C1 segment of cervical spinal cord (tissue), 14 donors: ENCODE results near the gene IL15RA.
"Not testable (repeated sequence)": the region's sequence is repeated elsewhere in the genome, so short reads cannot be mapped to it uniquely, and the experiment has no call there.

Source experiments
- DNase-seq, 14 donors: peaks; one replicate each; lab custom pipeline; 2025; lab: John Stamatoyannopoulos, UW

IL15RA gene

GRCh38 chr10:6006546-6006945, 29.2 kb upstream of the IL15RA start:
- DNase-seq = no peak

GRCh38 chr10:6005856-6006395, 28.6 kb upstream of the IL15RA start:
- no peak for DNase-seq

- DNase-seq = not testable (repeated sequence)
Measured at GRCh38 chr10:6005161-6005804, 27.9 kb upstream of the IL15RA start.

GRCh38 chr10:6002809-6003510, 25.6 kb upstream of the IL15RA start:
- no peak for DNase-seq

- DNase-seq = no peak
Measured at GRCh38 chr10:5999440-6000165, 22.3 kb upstream of the IL15RA start.

GRCh38 chr10:5996696-5997095, 19.4 kb upstream of the IL15RA start:
- no peak for DNase-seq

GRCh38 chr10:5992398-5992797, 15.1 kb upstream of the IL15RA start:
- DNase-seq = no peak

- no peak for DNase-seq
Measured at GRCh38 chr10:5991708-5992107, 14.4 kb upstream of the IL15RA start.

GRCh38 chr10:5989756-5990155, 12.4 kb upstream of the IL15RA start:
- DNase-seq = no peak

GRCh38 chr10:5988336-5988920, 11.1 kb upstream of the IL15RA start:
- DNase-seq = no peak

GRCh38 chr10:5987747-5988146, 10.4 kb upstream of the IL15RA start:
- DNase-seq = no peak

- no peak for DNase-seq
Measured at GRCh38 chr10:5985029-5985428, 7.7 kb upstream of the IL15RA start.

GRCh38 chr10:5983774-5984173, 6.4 kb upstream of the IL15RA start:
- DNase-seq = no peak

- DNase-seq = no peak
Measured at GRCh38 chr10:5981529-5981928, 4.2 kb upstream of the IL15RA start.

- DNase-seq = no peak
Measured at GRCh38 chr10:5978230-5978489, 817 bp upstream of the IL15RA start.

GRCh38 chr10:5976512-5977470, 552 bp downstream of the IL15RA start:
- peak in 6 of 14 donors; percentile 7 to 66 (median 37) for DNase-seq

GRCh38 chr10:5975641-5976473, 1.5 kb downstream of the IL15RA start:
- peak in 5 of 14 donors; percentile 9 to 27 (median 22) for DNase-seq

- no peak for DNase-seq
Measured at GRCh38 chr10:5973069-5973468, 4.3 kb downstream of the IL15RA start.

GRCh38 chr10:5971886-5972285, 5.5 kb downstream of the IL15RA start:
- no peak for DNase-seq

- DNase-seq = no peak
Measured at GRCh38 chr10:5971315-5971832, 6.0 kb downstream of the IL15RA start.
